ENCODE results near the gene HLCS.

GRCh38 chr21:36965720-36966065 is 776 bp downstream of the HLCS start:
- TF ChIP-seq CTCF (conservative IDR thresholded peaks at IDR 0.05 in 1 of 2, IDR thresholded peaks at IDR 0.05 in 1 of 2; ENCODE audit: low read depth in 1 of 2, low read length in 2 of 2) (no peak), EZH2 (IDR thresholded peaks at IDR 0.05; ENCODE audit: low read length, missing control alignments) (no peak)
